Amniotic stem cell (primary cell): ENCODE results near the gene MFN2.

Experiments used
- DNase-seq: peaks from one replicate; lab custom pipeline; 2025; lab: John Stamatoyannopoulos, UW

MFN2 gene

GRCh38 chr1:11960715-11961114 is 19.5 kb upstream of the MFN2 start:
- DNase-seq, result no peak

- no peak for DNase-seq
These were observed 19.0 kb upstream of the MFN2 start for GRCh38 chr1:11961230-11961629.

GRCh38 chr1:11963622-11964021 is 16.6 kb upstream of the MFN2 start:
- no peak for DNase-seq

DNA sequence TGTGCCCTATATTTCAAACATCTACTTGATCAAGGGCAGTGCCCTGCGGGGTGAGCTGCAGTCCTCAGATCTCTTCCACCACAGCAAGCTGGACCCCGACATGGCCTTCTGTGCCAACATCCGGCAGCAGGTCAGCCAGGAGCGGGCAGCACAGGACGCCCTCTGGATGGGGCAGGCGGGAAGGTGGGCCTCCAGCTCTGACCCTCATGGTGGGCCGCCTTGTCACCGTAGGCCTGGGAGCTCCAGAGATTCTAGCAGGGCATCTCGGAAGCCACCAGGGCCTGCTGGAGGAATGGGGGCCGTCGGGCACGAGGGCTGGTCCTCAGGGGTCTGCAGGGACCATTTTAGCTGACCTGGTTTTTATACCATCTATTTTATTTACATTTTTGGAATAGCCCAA is 15.6 kb upstream of the MFN2 start:
- DNase-seq, result no peak

GRCh38 chr1:11967028-11967547 is 13.2 kb upstream of the MFN2 start:
- no peak for DNase-seq

DNA sequence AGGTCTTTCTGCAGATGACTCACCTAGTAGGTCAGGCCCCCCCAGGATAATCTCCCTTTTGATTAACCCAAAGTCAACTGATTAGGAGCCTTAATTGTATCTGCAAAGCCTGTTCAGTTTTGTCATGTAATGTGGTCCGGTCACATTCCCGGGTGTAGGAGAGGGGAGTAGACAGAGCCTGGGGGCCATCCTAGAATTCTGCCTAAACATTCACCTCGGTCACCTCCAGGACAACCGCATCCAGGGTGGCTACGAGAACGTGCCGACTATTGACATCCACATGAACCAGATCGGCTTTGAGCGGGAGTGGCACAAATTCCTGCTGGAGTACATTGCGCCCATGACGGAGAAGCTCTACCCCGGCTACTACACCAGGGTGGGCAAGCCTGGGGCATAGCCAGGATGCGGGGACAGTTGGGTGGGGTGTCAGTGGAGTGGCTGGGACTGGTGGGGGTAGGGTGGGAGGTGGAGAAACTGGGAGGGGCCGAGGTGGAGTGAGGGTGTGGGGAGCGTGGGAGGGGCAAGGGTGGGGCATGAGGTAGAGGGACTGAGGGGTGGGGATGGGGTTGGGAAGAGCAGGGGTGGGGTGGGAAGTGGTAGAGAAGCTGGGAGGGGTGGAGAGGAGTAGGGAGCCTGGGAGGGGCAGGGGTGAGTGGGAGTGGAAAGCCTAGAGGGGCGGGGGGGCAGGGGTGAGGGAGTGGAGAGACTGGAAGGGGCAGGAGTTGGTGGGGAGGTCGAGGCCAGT is 9.6 kb upstream of the MFN2 start:
- no peak for DNase-seq

GRCh38 chr1:11977625-11978024 is 2.6 kb upstream of the MFN2 start:
- peak; percentile 64 for DNase-seq

DNA sequence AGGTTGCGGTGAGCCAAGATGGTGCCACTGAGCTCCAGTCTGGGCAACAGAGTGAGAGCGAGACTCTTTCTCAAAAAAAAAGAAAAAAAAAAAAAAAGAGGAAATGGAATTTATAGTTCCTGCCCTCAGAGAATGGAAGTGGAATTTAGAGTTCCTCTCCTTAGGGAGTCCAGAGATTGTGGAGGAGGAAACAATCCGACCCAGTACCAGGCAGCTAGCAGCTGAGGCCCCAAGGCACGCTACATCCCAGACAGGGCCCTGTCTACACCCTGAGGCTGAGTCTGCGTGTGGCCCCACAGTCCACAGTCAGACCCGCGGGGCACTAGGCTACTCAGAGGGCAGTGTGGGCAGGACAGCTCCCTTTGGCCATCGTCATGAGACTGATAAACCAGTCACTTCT is 1.9 kb upstream of the MFN2 start:
- DNase-seq, result no peak

- no peak for DNase-seq
These were observed 1.0 kb upstream of the MFN2 start for GRCh38 chr1:11979028-11979850.

DNA sequence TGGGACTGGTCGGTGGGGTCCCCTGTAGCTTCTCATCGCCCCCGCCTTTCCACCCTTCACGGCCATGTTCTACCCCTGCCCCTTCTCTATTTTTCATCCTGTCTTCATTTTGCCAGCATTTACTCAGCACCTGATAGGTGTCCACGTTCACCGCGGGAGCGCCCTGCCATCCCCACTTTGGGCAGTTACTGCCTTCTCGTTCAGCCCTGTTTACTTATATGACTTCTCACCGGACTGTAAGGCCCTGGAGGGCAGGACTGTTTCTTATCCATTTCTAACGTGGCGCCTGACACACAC is 380 bp downstream of the MFN2 start:
- DNase-seq, result no peak

GRCh38 chr1:11981378-11982009 is 1.2 kb downstream of the MFN2 start:
- no peak for DNase-seq

GRCh38 chr1:11982010-11982392 is 1.8 kb downstream of the MFN2 start:
- DNase-seq, result no peak

GRCh38 chr1:11984121-11984520 is 3.9 kb downstream of the MFN2 start:
- DNase-seq, result no peak

GRCh38 chr1:11984576-11984975 is 4.3 kb downstream of the MFN2 start:
- no peak for DNase-seq

DNA sequence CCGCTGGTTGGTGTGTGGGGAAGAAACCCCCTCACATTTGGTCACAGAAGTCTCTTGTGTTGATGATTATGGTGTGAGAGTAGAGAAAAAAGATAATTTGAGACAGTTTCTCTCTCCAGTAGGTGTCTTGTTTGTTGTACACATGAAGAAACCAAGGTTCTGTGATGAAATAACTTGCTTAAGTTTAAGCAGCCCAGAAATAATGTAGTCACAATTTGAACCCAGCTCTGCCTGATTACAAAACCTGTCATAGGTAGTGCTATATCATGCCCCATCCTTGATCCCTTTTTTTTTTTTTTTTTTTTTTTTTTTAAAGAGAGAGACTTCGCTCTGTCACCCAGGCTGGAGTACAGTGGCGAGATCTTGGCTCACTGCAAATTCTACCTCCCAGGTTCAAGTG is 4.9 kb downstream of the MFN2 start:
- no peak for DNase-seq

- no peak for DNase-seq
These were observed 5.6 kb downstream of the MFN2 start for GRCh38 chr1:11985851-11986250.

DNA sequence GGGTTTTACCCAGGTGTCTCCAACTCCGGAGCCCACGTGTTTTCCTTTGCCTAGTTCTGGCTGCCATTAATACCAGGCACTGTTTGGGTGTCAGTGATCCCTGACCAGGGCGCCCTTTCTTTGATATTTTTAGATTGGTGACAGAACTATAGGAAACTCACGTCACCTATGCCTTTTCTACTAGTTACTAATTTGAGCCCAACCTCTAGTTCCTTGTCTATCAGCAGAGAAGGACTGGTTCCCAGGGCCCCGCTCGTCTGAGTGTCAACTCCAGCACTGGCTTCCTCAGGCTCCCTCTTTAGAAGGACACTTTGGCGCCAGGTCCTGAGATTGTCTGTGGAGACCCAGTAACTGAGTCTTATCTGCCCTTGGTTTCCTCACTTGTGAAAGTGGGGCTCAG is 9.4 kb downstream of the MFN2 start:
- no peak for DNase-seq

- no peak for DNase-seq
These were observed 10.2 kb downstream of the MFN2 start for GRCh38 chr1:11990303-11991032.

- no peak for DNase-seq
These were observed 11.9 kb downstream of the MFN2 start for GRCh38 chr1:11991969-11992676.

DNA sequence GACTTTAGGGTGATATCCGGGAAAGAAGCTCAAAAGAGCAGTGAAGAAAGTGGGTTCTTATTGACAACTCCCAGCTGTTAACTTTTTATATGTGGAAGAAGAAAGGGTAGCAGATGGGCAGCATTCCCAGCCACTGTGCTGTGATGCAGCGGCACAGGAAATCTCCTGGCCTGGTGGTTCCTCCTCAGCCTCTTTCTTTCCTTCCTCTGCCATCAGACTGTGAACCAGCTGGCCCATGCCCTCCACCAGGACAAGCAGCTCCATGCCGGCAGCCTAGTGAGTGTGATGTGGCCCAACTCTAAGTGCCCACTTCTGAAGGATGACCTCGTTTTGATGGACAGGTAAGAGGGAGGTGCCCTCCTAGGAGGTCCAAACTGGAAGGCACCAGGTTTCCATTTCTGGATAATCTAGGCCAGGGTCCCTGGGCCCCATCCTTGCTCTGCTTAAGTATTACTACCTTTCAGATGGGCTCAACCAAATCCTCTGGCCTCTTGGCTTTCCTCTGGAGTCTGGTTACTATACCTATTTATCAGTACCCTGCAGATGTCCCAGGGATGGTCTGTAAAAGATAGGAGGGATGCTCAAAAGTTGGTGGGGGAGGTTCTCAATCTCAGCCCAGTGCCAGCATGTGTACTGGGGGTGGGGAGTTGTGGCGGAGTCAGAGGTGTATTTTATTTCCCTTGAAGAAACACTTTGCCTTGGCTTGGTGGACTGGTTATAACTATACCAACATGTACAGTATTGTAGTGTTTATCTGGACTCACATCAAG is 17.0 kb downstream of the MFN2 start:
- DNase-seq, result no peak

GRCh38 chr1:11998636-11999035 is 18.4 kb downstream of the MFN2 start:
- DNase-seq, result no peak
